GM12864 (cell line): ENCODE data around the gene MLKL.
"Not testable (repeated sequence)": the region's sequence is repeated elsewhere in the genome, so short reads cannot be mapped to it uniquely, and the experiment has no call there.

ENCODE experiments used
- DNase-seq: peaks from one replicate; pipeline ENCODE4 v3.0.0-alpha.2; 2011; ENCODE audit warnings: low read depth
- H3K4me3 ChIP-seq: 2 replicates; pipeline ENCODE4 v1.5.1; 2011; ENCODE audit warnings: mild to moderate bottlenecking, low read depth, low read length, control low read depth
- TF ChIP-seq, protein P1 (sequence below): IDR thresholded peaks from 2 replicates; pipeline ENCODE4 v1.5.1; 2011; ENCODE audit warnings: low read depth, mild to moderate bottlenecking, moderate library complexity, low read length, control low read depth, inconsistent platforms; ENCODE audit errors: missing control alignments

Gene MLKL

DNA sequence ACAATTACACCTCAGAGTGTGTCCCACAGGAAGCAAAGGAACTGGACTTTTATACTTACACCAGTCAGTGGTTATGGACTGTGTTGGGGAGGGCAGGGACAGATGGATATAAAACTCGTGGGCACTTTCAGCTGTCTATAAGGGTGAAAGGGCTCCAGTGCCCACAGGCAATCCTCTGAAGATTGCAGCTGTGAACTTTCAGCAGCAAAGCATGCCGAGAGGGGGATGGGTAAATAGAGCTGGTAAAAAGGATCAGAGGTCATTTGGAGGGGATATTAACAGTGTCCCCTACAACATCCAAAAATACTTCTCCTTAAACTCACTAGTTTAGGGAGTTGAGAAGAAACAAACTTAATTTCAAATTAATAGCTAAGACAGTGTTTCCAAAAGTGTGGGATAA, 20.7 kb downstream of the MLKL start:
- TF ChIP-seq, protein P1, sequence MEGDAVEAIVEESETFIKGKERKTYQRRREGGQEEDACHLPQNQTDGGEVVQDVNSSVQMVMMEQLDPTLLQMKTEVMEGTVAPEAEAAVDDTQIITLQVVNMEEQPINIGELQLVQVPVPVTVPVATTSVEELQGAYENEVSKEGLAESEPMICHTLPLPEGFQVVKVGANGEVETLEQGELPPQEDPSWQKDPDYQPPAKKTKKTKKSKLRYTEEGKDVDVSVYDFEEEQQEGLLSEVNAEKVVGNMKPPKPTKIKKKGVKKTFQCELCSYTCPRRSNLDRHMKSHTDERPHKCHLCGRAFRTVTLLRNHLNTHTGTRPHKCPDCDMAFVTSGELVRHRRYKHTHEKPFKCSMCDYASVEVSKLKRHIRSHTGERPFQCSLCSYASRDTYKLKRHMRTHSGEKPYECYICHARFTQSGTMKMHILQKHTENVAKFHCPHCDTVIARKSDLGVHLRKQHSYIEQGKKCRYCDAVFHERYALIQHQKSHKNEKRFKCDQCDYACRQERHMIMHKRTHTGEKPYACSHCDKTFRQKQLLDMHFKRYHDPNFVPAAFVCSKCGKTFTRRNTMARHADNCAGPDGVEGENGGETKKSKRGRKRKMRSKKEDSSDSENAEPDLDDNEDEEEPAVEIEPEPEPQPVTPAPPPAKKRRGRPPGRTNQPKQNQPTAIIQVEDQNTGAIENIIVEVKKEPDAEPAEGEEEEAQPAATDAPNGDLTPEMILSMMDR = no peak
- no peak for DNase-seq
- no peak overlapping the region for H3K4me3 ChIP-seq

- H3K4me3 ChIP-seq = no peak overlapping the region
- no peak for DNase-seq
- TF ChIP-seq, protein P1 = no peak
These were observed 22.8 kb downstream of the MLKL start for GRCh38 chr16:74677868-74678267.

DNA sequence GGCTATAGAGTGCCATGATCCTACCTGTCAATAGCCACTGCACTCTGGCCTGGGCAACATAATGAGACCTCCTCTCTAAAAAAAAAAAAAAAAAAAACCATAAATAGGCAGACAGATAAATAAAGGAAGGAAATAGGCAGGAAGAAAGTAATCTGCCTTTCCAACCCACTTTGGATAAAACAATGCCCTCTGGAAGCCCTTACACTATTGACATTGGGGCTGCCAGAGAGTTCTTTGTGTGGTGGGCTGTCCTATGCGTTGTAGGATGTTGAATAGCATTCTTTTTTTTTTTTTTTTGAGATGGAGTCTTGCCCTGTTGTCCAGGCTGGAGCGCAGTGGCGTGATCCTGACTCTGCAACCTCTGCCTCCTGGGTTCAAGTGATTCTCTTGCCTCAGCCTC, 26.8 kb downstream of the MLKL start:
- TF ChIP-seq, protein P1 = no peak

DNA sequence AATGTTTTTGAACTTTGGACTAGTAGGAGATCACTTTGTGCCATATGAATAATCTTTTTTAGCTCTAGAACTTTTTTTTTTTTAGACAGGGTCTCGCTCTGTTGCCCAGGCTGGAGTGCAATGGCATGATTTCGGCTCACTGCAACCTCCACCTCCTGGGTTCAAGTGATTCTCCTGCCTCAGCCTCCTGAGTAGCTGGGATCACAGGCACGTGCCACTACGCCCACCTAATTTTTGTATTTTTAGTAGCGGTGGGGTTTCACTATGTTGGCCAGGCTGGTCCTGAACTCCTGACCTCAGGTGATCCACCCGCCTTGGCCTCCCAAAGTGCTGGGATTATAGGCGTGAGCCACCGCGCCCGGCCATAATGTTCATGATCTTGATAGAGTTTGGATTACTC, 31.8 kb downstream of the MLKL start:
- H3K4me3 ChIP-seq, DNase-seq: not testable (repeated sequence)

More for the DNA sequence above, 26.8 kb downstream of the MLKL start:
- DNase-seq = no peak
- H3K4me3 ChIP-seq = no peak overlapping the region

DNA sequence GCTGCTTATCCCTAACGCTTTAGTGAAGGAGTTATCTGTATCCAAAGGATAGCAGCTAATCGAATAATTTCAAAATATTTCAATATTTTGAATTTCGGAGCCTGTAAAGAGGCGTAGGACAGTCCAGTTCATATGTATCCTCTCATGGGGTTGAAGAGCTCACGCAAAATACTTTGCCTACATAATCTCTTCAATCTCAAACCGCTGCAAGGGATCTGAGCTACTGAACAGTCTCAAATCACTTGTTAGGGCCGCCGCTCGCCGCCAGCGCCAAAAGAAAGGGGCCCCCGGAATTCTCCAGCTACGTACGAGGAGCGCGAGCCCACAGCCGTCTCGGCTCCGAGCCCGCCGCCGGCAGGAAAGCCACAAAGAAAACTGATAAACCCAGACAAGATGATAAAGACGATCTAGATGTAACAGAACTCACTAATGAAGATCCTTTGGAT, 33.4 kb downstream of the MLKL start:
- no peak for DNase-seq
- TF ChIP-seq, protein P1 = no peak
- H3K4me3 ChIP-seq = peak overlapping the region; percentile 50

GRCh38 chr16:74666425-74667254, 34.0 kb downstream of the MLKL start, which contains the start of gene RFWD3:
Gene RFWD3 (minus strand): TSS chr16:74666877. CDS start chr16:74661449, 5,428 bp downstream.
- H3K4me3 ChIP-seq = peak within 1 kb of the TSS; percentile 89
- DNase-seq = peak; percentile 99
- TF ChIP-seq, protein P1 = no peak

DNA sequence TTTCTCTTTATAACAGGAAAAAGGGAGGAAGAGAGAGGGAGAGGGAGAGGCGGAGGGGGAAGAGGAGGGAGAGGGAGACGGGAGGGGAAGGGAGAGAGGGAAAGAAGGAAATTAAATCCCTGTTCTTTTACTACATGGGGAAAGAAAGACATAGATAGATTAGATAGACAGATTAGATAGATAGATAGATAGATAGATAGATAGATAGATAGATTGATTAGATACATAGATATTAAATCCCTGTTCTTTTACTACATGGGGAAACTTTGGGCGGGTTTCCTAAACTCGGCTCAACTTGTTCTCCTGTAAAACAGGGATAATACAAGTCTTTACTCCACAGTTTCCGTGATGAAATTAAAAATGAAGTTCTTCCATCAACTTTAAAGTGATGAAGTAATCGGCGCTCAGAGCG, 34.6 kb downstream of the MLKL start:
- H3K4me3 ChIP-seq = peak overlapping the region; percentile 89
- DNase-seq = no peak
- TF ChIP-seq, protein P1 = no peak
